ENCODE results near the gene NDUFA8. TPM values are rescaled to one million over a fixed set of nuclear protein-coding genes. Genes with fewer than 3 reads are reported as not detected.
A peak's percentile ranks its signal among the peaks of the same experiment; 100 is the strongest.

NDUFA8 gene
- total and polyA plus RNA-seq, 9 of the 15 experiments (the other 6 are each of a cell fraction or from before 2014, with no cell fraction given), result 105 to 212 (median 133) TPM

DNA sequence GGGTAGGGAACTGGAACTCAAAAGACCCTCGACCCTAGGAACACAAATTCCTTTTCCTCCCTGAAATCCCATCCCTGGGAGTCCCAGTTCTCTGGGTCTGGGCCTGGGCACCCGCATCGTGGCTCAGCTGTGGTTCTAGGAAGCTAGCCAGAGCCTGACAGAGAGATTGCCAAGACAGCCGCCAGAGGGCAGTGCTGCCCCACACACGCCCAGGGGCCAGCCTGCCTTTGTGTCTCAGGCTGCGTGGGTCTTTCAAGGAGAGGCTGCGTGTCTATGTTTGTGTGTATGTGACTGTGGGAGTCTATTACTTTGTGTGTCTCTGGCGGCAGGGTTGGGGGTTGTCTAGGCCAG, 34.4 kb downstream of the NDUFA8 start (continued):
- no peak for TF ChIP-seq MED1 (CRISPR knock-in tag; IDR thresholded peaks at IDR 0.05; ENCODE audit: borderline replicate concordance)
- TF ChIP-seq NBN (IDR thresholded peaks at IDR 0.05; ENCODE audit: low read depth), result 0 out of 2 replicates have a peak, but pooled peaks have one; percentile 42
- no peak for TF ChIP-seq KAT7 (CRISPR knock-in tag; IDR thresholded peaks at IDR 0.05; ENCODE audit: borderline replicate concordance)
- no peak for TF ChIP-seq ZNF232 (CRISPR knock-in tag; IDR thresholded peaks at IDR 0.05)
- TF ChIP-seq ZNF699 (CRISPR knock-in tag; IDR thresholded peaks at IDR 0.05; ENCODE audit: insufficient replicate concordance), result no peak
- TF ChIP-seq ZNF174 (CRISPR knock-in tag; IDR thresholded peaks at IDR 0.05), result no peak
- TF ChIP-seq HOMEZ (CRISPR knock-in tag; IDR thresholded peaks at IDR 0.05), result no peak
- TF ChIP-seq EHMT2 (IDR thresholded peaks at IDR 0.05), result no peak
- 0 out of 2 replicates have a peak, but pooled peaks have one; percentile 16 for TF ChIP-seq TCF3 (CRISPR knock-in tag; IDR thresholded peaks at IDR 0.05)
- peak; percentile 98 for TF ChIP-seq DEAF1 (CRISPR knock-in tag; IDR thresholded peaks at IDR 0.05)
- no peak for TF ChIP-seq MCM3 (IDR thresholded peaks at IDR 0.05)
- TF ChIP-seq ZNF263 (CRISPR knock-in tag; IDR thresholded peaks at IDR 0.05; ENCODE audit: borderline replicate concordance), result peak; percentile 34; the same call in 1 of the 2 replicates

All from K562 (cell line).